ENCODE results near the gene TM9SF3.

The TM9SF3 gene

GRCh38 chr10:96586419-96587263 is at the start of gene TM9SF3:
TSS of gene TM9SF3 (minus strand) at chr10:96587012. CDS start at chr10:96586835, 177 bp downstream.
- peak within 1 kb of the TSS; percentile 90 for H3K4me3 ChIP-seq (ENCODE audit: low read depth, low read length)
- peak; percentile 10 for TF ChIP-seq CTCF (IDR thresholded peaks at IDR 0.05; ENCODE audit: low read depth, low read length, missing control alignments)
- DNase-seq = peak; percentile 74
- no peaks in the 10 kb centered on the region for H3K36me3 ChIP-seq (replicated peaks)
- peak within 1 kb of the TSS; percentile 87 for H3K27ac ChIP-seq
- no peaks in the 10 kb centered on the region for H3K27me3 ChIP-seq (replicated peaks)
- in situ Hi-C loops (cut with HindIII; ENCODE audit: low pct_ligation_motif_present, low sequenced_read_pairs) = no loop called here

DNA sequence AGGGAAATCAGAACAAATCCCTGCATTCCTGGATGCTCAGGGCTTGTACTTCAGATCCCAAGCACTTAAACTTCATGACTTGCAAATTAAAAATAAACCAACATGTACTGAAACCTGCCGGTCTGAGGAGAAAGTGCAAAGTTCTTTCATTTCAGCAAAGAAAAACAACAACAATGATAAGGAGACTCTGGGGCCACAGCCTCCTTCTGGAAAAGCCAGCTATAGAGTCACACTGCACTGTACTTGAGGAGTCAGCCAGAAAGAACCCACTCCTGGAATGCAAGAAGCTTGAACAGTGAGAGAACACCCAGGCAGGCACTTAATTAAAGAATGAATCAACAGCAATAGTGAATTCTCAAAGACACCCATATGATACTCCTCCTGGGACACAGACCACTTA is 49.7 kb upstream of the TM9SF3 start:
- no peak for DNase-seq
- Histone ChIP-seq H3K36me3 (replicated peaks) (no peaks in the 10 kb centered on the region), H3K27ac (no peak overlapping the region), H3K27me3 (replicated peaks) (no peaks in the 10 kb centered on the region), H3K4me3 (ENCODE audit: low read depth, low read length) (no peak overlapping the region)
- TF ChIP-seq CTCF (IDR thresholded peaks at IDR 0.05; ENCODE audit: low read depth, low read length, missing control alignments) = no peak
- in situ Hi-C loops (cut with HindIII; ENCODE audit: low pct_ligation_motif_present, low sequenced_read_pairs) = no loop called here

DNA sequence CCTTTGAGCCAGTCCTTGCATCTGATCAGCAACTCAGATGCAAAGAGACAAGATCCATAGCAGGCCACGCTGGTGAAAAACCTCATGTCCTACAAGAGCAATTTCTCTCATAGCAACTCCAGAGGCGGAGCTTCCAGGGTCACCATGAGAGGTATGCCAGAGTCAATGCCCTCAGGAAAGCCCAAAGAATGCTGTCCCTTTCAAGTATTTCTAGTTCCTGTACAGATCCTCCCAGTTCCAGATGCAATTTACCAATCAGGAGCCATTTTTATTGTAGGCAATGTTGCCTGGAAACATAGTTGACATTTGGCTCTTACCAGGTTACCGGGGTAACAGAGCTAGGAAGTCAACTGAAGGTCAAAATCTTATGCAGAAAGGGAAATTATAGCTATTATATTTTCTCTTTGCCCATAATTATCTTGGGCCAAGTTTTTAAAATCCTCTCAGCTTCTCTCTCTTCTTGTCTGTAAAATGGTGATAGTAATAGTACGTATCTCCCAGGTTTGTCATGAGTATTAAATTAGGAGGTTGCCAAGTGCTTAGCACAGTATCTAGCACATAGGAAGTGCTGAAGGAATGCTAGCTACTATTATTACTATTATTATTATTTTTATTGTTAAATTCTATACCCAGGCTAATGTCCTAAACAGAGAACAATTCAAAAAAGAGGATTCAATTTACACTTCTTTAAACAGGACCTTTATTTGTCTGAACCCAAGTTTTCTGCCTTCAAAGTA is 46.3 kb upstream of the TM9SF3 start:
- Histone ChIP-seq H3K4me3 (ENCODE audit: low read depth, low read length) (no peak overlapping the region), H3K27me3 (replicated peaks) (no peaks in the 10 kb centered on the region), H3K27ac (no peak overlapping the region), H3K36me3 (replicated peaks) (no peaks in the 10 kb centered on the region)
- no peak for TF ChIP-seq CTCF (IDR thresholded peaks at IDR 0.05; ENCODE audit: low read depth, low read length, missing control alignments)
- in situ Hi-C loops (cut with HindIII; ENCODE audit: low pct_ligation_motif_present, low sequenced_read_pairs) = no loop called here
- no peak for DNase-seq

DNA sequence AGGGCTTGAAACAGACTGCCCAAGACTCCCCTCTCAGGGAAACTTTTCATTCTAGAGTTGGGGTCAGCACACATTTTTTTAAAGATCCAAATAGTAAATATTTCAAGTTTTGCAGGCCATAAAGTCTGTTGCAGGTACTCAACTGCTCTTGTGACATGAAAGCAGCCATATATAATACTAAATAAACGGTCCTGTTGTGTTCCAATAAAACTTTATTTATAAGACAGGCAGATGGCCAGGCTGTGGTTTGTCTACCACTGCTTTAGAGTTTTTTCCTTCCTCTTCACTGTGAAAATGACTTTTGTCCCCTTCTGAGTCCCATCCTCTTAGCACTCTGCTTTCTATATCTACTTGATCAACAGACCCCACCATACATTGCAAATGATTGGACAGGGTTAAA is 40.5 kb upstream of the TM9SF3 start:
- in situ Hi-C loops (cut with HindIII; ENCODE audit: low pct_ligation_motif_present, low sequenced_read_pairs) = no loop called here
- no peaks in the 10 kb centered on the region for H3K36me3 ChIP-seq (replicated peaks)
- DNase-seq = no peak
- no peaks in the 10 kb centered on the region for H3K27me3 ChIP-seq (replicated peaks)
- H3K27ac ChIP-seq = no peak overlapping the region
- H3K4me3 ChIP-seq (ENCODE audit: low read depth, low read length) = no peak overlapping the region
- TF ChIP-seq CTCF (IDR thresholded peaks at IDR 0.05; ENCODE audit: low read depth, low read length, missing control alignments) = no peak

DNA sequence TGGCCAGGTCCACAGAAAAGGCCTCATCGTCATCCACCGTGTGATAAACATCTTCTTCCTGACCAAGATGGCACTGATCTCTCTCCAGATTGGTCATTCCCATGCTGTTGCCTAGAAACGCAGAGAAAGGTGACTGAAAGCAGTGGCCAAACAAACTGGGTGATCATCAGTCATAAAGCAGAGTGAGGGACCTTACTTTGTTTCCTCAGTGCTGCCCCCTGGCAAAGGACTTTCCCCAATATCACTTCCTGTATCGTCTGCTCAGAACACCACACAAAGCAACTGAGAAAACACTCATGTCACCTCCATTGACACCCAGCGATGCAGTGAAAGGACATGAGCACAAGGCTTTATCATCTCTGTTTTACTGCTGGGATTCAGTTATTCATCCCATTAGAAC is 40.0 kb upstream of the TM9SF3 start:
- in situ Hi-C loops (cut with HindIII; ENCODE audit: low pct_ligation_motif_present, low sequenced_read_pairs) = no loop called here
- H3K4me3 ChIP-seq (ENCODE audit: low read depth, low read length) = no peak overlapping the region
- no peaks in the 10 kb centered on the region for H3K27me3 ChIP-seq (replicated peaks)
- H3K36me3 ChIP-seq (replicated peaks) = no peaks in the 10 kb centered on the region
- no peak overlapping the region for H3K27ac ChIP-seq
- peak; percentile 35 for TF ChIP-seq CTCF (IDR thresholded peaks at IDR 0.05; ENCODE audit: low read depth, low read length, missing control alignments)
- no peak for DNase-seq
